ENCODE results near the gene CDH20.

Gene CDH20

GRCh38 chr18:61572084-61572655 is 238.9 kb downstream of the CDH20 start:
- no peak for DNase-seq

- no peak for DNase-seq
Observed at GRCh38 chr18:61572871-61573270, 239.6 kb downstream of the CDH20 start.

GRCh38 chr18:61574665-61575064 is 241.4 kb downstream of the CDH20 start:
- DNase-seq = no peak

- no peak for DNase-seq
Observed at GRCh38 chr18:61575419-61575818, 242.2 kb downstream of the CDH20 start.

- no peak for DNase-seq
Observed at GRCh38 chr18:61578846-61579245, 245.6 kb downstream of the CDH20 start.

- DNase-seq = no peak
Observed at GRCh38 chr18:61579581-61579980, 246.4 kb downstream of the CDH20 start.

GRCh38 chr18:61580046-61580445 is 246.8 kb downstream of the CDH20 start:
- no peak for DNase-seq

- DNase-seq = peak in 49 of 56 donors; percentile 3 to 81 (median 39)
Observed at GRCh38 chr18:61581578-61582201, 248.5 kb downstream of the CDH20 start.

- DNase-seq = no peak
Observed at GRCh38 chr18:61582202-61582710, 249.0 kb downstream of the CDH20 start.

- no peak for DNase-seq
Observed at GRCh38 chr18:61583548-61583947, 250.3 kb downstream of the CDH20 start.

- DNase-seq = no peak
Observed at GRCh38 chr18:61587865-61588264, 254.6 kb downstream of the CDH20 start.

- DNase-seq = no peak
Observed at GRCh38 chr18:61589053-61589723, 256.0 kb downstream of the CDH20 start.

- no peak for DNase-seq
Observed at GRCh38 chr18:61589724-61590065, 256.5 kb downstream of the CDH20 start.

- DNase-seq = no peak
Observed at GRCh38 chr18:61591253-61591652, 258.0 kb downstream of the CDH20 start.

- DNase-seq = no peak
Observed at GRCh38 chr18:61595615-61596251, 262.5 kb downstream of the CDH20 start.

- no peak for DNase-seq
Observed at GRCh38 chr18:61596296-61596695, 263.1 kb downstream of the CDH20 start.

GRCh38 chr18:61597316-61597715 is 264.1 kb downstream of the CDH20 start:
- DNase-seq = no peak

GRCh38 chr18:61600422-61600821 is 267.2 kb downstream of the CDH20 start:
- no peak for DNase-seq

GRCh38 chr18:61602836-61603235 is 269.6 kb downstream of the CDH20 start:
- DNase-seq = no peak
